GM18517 (cell line): ENCODE data around the gene DAAM1.

Source experiments
- ATAC-seq: cut with Tn5 transposase; IDR thresholded peaks from one replicate; pipeline ENCODE4 v1.9.1; 2021; ENCODE audit warnings: mild to moderate bottlenecking, moderate library complexity; ENCODE audit not compliant: unreplicated experiment

The DAAM1 gene

GRCh38 chr14:59407246-59408010, 219.0 kb downstream of the DAAM1 start:
- no peak for ATAC-seq

- no peak for ATAC-seq
Measured at GRCh38 chr14:59415836-59416602, 227.6 kb downstream of the DAAM1 start.

DNA sequence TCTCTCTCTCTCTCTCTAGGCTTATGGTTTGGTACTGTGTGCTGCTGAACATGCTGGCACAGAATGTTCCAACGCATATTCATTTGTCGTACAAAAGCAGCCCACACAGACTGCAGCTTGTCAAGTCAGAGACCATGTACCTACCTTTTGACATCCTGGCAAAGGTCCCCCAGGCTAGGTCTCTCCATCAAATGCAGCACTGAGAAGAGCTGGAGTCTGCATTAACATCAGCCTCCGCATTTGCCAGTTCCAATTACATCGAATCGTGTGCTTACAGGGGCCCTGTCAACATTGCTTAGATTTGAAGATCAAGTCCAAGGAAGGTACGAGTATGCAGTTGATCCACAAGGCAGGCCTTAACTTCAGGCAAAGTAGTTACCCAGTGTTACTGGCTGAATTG, 228.8 kb downstream of the DAAM1 start:
- no peak for ATAC-seq

- ATAC-seq = no peak
Measured at GRCh38 chr14:59419303-59419702, 230.8 kb downstream of the DAAM1 start.
